Glomerular visceral epithelial cell (primary cell): Measurements from ENCODE around the gene IL25.
"Not testable (repeated sequence)": the region's sequence is repeated elsewhere in the genome, so short reads cannot be mapped to it uniquely, and the experiment has no call there.

Experiments
- DNase-seq: peaks from one replicate; pipeline ENCODE4 v3.0.0-alpha.2; 2016; ENCODE audit errors: extremely low spot score

IL25 gene

DNA sequence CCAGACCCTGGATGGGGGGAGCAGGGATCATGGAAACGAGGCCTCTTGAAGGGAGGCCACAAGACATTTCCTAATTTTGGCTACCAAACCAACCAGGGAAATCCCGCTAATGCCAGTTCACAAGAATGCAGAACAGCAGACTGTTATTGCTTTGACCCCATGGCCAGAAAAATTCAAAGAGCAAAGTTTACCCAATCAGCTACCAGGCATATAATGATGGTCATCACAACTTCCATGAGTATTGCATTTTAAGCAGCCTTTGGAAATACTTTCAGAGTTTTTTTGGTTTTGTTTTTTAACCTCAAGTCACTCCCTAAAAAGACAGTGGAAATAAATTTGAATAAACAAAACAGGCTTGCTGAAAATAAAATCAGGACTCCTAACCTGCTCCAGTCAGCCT lies at the start of gene IL25:
TSS of gene IL25 (plus strand) at position 301 of the 400 bp plus-strand sequence.
- no peak for DNase-seq

DNA sequence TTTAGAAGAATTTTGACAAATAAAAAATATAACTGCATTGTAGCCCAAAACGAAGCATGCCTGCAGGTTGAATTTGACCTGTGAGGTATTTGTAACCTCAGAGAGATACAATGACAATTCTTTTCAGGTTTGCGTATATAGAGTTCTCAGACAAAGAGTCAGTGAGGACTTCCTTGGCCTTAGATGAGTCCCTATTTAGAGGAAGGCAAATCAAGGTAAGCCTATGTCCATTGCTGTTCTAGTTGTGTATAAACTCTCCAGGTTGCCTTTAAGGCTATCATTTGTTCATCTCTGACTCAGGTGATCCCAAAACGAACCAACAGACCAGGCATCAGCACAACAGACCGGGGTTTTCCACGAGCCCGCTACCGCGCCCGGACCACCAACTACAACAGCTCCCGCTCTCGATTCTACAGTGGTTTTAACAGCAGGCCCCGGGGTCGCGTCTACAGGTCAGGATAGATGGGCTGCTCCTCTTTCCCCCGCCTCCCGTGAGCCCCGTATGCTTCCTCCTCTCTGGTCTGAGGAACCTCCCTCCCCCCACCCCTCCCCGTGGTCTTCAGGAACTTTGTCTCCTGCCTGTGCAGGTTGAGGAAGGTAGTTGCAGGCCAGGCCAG lies 48.7 kb upstream of the IL25 start:
- DNase-seq: no peak

DNA sequence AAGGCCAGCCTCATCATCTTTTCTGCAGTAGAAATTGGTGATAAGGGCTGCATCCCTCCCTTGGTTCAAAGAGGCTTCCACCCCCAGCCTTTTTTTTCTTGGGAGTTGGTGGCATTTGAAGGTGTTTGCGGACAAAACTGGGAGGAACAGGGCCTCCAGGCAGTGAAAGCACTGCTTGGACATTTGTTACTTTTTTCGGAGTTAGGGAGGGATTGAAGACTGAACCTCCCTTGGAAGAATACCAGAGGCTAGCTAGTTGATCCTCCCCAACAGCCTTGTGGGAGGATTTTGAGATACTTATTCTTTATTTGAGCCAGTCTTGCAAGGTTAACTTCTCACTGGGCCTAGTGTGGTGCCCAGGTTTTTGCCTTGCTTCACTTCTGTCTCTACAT lies 48.2 kb upstream of the IL25 start:
- no peak for DNase-seq

DNA sequence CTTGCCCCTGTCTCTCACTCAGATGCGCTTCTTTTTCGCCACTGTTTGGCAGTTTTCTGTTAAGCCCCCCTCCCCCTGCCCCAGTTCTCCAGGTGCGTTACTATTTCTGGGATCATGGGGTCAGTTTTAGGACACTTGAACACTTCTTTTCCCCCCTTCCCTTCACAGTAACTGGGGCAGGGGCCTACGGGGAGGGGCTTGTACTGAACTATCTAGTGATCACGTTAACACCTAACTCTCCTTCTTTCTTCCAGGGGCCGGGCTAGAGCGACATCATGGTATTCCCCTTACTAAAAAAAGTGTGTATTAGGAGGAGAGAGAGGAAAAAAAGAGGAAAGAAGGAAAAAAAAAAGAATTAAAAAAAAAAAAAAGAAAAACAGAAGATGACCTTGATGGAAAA lies 47.6 kb upstream of the IL25 start:
- no peak for DNase-seq

DNA sequence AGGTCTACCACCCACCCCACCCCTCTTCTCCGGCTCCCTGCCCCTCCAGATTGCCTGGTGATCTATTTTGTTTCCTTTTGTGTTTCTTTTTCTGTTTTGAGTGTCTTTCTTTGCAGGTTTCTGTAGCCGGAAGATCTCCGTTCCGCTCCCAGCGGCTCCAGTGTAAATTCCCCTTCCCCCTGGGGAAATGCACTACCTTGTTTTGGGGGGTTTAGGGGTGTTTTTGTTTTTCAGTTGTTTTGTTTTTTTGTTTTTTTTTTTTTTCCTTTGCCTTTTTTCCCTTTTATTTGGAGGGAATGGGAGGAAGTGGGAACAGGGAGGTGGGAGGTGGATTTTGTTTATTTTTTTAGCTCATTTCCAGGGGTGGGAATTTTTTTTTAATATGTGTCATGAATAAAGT lies 46.9 kb upstream of the IL25 start:
- DNase-seq: not testable (repeated sequence)

DNA sequence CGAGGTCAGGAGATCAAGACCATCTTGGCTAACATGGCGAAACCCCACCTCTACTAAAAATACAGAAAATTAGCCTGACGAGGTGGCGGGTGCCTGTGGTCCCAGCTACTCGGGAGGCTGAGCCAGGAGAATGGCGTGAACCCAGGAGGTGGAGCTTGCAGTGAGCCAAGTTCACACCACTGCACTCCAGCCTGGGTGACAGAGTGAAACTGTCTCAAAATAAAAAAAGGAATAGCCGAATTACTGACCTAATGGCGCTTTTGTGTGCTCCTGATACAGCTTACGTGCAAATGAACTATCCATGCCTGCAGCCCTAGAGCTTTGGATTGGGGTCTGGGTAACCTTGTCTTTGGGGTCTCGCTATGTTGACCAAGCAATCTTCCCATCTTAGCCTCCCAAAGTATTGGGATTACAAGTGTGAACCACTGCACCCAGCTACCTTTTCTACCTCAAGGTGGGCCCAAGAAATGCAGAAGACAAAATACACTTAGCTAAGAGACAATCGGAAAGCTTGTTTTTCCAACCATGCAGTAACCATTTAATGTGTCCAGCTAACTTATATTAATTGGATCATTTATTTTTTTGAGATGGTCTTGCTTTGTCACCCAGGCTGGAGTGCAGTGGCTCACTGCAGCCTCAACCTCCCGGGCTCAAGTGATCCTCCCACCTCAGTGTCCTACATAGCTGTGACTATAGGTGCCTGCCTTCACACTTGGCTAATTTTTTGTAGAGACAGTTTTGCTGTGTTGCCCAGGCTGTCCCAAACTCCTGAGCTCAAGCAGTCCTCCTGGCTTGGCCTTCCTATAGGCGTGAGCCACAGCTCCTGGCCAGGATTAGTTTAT lies 45.9 kb upstream of the IL25 start:
- no peak for DNase-seq

DNA sequence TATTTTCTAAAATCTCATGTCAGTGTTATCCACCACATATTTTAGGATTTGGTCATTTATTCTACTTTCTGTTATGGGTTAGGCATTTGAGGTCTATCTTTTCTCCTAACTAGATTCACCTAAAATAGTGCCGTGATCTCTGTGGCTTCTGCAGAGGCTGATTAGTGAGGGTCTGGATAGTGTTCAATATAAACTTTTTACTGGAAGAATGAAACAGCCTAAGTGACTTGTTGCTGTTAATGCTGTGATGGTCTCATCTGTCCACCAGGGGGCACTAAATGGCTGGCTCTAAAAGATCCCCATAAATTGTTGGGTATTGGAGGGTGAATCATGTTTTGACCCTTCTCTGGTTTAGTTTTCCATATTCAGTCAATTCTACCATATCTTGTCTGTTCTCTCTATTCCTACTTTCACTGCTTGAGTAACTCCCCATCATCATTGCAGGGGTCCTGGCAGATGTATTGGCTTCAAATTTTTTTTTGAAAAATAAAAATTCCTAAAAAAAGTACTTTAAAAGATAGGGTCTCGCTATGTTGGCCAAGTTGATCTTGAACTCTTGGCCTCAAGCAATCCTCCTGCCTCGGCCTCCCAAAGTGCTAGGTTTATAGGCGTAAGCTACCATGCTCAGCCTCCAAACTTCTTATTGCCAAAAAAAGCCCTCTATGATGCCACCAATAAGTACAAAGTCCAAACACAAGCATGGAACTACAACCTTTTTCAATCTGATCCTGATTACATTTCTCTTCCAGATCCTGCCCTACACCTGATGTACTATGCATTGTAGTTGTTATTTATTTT lies 44.5 kb upstream of the IL25 start:
- peak; percentile 75 for DNase-seq

DNA sequence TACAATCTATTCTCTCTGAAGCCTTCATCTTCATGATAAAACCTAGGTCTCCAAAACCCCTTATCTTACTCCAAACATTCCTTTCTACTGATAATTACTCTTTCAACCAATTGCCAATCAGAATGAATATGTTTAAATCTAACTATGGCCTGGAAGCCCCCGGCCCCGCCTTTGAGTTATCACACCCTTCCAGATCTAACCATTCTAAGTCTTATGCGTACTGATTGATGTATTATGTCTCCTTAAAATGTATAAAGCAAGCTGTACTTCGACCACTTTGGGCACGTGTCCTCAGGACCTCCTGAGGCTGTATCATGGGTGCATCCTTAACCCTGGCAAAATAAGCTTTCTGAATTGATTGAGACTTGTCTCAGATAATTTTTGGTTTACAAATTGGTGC lies 37.0 kb upstream of the IL25 start:
- no peak for DNase-seq

DNA sequence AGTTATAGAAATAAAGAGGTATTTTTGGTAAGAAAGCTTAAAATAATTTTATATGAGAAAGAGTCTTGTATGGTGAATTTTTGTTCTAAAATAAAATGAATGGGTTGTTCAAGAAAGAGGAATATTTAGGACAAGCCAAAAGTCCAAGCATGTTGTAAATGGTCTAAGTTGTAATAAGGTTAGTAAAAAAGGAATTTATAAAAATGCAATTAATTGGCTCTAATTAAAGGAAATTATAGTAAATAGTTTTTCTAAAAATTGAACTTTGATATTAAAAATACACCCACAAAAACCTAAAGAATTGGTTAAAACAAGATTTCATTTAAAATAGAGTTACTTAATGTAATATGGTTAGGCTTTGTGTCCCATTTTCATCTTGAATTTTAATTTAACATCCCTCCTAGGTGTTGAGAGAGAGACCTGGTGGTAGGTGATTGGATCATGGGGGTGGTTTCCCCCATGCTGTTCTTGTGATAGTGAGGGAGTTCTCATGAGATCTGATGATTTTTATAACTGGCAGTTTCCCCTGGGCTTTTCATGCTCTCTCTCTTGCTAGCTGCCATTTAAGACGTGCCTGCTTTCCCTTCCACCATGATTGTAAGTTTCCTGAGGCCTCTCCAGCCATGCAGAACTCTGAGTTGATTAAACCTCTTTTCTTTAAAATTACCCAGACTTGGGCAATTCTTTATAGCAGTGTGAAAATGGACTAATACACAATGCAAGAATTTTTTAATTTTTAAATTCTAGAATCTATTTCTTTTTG lies 32.9 kb upstream of the IL25 start:
- DNase-seq: no peak

DNA sequence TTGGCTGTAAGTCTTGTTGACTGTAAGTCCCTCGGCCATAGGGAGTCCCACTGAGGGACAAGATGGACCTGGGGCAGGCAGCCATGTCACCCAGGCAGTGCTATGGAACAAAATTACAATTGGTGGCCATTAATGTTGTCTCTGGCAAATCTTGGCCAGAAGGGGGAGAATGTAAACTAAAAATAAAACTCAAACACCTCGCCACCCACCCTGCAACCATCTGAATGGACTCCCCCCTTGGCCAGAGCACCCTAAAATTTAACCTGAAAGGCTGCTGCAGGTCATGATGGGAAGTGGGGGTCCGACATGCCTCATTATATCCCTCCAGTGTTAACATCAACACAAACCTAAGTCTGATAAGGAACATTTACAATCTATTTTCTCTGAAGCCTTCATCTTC lies 28.1 kb upstream of the IL25 start:
- DNase-seq: no peak

DNA sequence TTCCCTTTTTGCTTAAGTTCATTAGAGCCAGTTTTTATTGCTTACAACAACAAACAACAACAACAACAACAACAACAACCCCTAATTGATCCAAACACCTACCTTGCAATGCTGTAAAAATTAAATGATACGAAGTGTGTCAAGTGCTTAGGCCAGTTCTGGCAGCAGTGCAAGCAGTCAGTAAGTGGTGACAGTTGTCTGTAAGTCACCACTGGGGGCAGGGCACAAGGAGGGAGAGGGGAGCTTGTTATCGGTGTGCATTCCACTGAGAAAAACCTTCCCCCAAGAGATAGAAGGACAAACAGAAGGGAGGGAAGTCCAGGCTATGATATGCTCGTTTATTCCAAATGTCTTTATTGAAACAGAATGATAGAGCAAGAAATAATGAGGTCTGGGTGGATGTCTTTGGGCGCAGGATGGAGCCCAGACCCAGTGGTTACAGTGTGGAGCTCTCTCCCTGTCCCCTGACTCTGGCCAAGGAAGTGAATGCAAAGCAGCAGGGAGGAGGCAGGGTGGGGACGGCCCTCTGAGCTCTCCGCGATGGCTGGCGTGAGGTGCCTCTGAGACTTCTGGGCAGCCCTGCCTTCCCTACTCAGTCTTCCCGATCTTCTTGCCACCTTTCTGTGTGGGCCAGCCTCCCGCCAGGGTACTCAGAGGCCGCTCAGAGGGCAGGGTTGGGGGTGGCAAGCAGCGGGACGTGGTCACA lies 26.5 kb upstream of the IL25 start:
- DNase-seq: no peak

DNA sequence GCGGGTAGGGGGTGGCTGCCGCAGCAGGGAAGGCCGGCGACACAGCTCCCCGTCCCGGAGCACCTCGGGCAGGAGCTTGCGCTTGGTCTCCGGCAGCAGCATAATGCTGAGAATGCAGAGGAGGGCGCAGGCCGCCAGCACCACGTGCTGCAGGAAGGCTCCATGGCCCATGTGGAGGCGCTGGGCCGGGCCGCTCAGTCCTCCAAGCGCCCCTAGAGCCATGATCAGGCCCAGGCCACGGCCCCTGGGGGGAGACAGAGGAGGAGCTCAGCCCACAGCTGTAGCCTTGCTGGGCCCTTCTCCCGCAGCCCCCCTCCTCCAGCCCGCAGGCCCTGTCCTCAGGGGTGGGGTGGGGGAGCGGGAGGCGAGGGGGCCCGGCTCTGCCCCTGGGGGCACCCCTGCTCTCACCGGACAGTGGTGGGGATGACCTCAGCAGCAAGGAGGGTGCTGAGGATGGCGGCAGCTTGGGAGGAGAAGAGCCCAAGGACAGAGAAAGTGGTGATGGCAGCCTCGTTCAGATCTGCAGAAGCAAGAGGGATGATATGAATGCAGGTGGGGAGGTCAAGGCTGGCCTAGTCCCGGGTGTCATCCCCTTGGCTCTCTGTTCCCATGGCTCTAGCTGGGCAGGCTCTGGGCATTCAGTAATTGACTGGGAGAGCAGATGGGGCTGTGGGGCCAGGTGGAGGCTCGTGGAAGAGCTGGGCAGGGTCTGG lies 25.8 kb upstream of the IL25 start:
- DNase-seq: no peak

DNA sequence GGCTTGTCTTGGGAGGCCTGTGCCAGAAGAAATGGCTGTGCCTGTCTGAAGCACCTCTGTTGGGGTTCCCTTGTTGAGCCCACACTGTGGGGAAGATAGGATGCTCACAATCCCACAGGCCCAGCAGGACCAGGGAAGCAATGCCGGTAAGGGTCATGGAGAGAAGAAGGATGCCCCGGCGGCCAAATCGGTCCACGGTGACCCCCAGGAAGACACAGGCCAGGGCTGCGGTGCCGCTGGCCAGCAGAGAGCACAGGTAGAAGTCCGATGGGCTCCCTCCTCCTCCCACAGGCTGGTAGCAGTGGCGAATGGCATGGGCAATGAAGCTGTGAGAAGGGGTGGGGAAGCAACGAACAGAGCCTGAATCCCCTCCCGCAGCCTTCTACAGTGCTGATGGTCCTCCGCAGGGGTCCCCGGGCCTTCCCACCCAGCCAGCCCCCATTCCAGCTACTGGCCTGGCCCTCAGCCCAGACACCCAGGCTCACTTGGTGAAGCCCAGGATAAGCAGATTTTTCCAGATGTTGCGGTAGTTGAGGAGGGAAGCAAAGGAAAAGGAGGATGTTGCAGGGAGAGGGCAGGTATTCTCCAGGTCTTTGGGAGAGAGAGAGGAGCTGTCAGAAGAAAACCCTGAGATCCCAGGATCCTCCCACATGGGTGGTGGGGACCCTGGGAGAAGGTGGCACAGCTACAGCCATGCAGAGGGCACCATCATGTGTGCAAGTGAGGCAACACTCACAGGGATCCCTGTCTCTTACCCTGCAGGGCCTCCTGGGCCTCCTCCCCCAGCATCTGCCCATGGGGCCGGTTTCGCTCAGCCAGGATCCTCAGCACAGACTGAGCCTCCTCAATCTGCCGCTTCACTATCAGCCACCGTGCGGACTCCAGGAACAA lies 25.0 kb upstream of the IL25 start:
- DNase-seq: no peak

DNA sequence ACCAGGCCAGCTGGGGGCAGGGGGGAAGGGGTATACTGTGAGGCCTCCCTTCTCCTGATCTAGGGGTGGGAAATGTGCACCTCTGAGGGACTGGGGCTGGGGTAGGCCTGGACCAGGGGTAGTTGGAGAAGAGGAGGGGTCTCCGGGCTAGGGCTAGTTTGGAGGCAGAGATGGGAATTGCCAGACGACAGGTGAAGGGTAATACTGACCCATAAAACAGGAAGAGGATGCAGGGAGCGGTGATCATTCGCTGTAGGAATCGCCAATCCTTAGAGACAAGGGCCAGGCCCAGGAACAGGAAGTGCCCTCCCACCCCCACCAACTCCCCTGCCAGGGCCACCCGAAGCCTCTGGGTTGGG lies 24.3 kb upstream of the IL25 start:
- DNase-seq: no peak

DNA sequence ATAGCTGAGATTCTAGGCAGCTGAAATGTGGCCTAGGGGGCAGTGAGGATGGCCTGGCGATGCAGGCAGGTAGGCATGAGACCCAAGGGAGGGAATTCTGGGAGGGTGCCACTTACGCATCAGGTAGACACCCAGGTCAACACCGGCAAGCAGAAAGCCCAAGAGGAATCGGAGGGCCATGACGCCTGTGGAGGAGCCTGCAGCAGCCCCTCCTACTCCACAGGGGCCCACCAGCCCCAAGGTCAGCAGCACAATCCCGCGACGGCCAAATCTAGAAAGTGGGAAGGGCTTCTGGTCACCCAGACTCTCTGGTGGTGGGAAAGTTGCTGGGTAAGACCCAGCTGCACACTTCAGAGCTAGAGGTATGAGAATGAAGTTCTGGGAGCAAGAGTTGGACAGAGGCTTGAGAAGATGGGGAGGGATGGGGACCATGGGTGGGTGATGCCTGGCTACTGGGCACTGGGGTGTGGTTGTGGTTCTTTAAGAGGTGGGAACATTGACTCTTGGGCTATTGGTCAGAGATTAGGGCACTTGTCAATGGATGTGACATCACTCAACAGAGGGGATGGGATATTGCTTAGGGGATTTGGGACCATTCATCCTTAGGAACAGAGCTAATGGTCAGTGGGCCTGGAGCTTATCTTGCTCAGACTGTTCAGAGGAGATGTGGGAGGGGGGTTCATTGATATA lies 23.3 kb upstream of the IL25 start:
- DNase-seq: no peak

DNA sequence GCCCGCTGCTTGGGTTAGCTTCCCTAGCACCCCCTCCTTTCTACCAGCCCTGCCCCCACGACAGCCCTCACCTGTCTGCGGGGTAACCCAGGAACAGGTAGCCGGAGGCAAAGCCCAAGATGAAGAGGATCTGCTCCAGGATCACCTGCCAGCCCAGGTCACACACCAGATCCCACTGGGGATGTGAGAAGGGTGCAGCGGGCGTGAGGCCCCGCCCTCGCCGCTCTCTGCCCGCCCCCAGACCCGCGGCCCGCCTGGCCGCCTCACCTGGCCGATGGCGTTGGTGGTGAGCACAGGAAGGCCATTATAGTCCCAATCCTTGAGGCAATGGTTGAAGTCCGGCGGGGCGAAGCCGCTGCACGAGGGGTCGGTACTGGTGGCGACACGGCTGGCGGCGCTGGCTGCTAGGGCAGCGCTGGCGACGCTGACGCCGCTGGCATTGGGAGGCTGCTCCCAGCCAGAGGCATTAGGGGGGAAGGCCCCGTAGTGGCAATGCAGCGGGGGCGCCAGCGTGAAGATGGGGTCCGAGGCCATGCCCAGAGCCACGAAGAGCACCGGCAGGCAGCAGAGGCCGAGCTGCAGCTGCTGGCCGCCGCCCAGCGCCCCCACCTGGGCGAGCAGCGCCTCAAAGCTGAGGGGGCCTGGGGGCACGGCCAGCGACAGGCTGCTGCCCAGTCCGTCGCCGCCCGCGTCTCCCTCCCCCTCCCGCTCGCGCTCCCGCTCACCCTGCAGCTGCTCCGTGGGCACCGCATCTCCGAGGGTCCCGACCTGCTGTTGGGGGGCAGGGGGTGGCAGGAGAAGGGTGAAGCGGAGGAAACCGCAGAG lies 20.7 kb upstream of the IL25 start:
- DNase-seq: peak; percentile 11

DNA sequence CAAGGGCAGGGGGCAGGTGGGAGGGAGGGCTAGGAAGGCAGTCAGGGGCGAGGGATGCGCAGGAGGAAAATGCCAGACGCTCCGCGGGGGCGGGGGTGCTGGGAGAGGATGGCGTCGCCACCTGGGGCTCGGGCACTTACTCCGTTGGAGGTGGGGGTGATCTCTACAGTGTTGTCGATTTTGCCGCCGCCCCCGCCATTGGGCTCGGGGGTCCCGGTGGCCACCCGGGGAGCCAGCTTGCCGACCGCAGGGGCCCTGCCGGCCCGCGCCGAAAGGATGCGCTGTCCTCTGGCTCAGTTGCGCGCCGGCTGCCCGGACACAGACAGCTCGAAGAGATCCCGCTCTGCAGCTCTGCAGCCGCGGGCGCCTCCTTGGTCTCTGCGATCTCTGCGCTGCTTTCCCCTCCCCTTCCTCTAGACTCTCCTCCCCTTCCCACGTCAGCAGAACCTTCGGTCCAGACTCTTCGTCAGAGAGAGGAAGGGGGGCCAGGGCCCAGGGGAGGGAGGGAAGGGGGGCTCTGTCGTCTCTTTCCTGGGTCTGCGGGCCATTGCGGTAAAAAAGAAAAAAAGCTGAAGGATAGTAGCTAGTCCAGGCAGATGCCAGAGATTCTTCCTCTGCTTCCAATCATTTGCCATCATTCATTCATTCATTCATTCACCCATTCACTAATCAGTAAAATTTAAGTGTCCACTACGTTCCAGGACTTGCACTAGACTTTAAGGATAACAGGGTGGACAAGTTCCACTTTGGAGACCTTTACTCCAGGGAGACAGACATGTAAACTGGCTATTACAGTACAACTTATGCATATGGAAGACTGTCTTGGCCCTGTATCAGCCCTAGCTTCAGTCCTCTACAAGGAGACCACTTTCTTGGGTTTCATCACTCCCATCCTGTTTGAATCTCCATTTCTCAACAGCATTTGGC lies 19.8 kb upstream of the IL25 start, which contains the start of gene SLC22A17:
TSS of gene SLC22A17 (minus strand) at position 382 of the 927 bp plus-strand sequence.
- DNase-seq: peak; percentile 81
